HG03095 (cell line): ENCODE results near the gene DLG2.
A peak's percentile ranks its signal among the peaks of the same experiment; 100 is the strongest.

Source experiments
- ATAC-seq: cut with Tn5 transposase; IDR thresholded peaks from one replicate; pipeline ENCODE4 v1.9.1; 2021; ENCODE audit warnings: moderate library complexity; ENCODE audit not compliant: unreplicated experiment

The DLG2 gene

DNA sequence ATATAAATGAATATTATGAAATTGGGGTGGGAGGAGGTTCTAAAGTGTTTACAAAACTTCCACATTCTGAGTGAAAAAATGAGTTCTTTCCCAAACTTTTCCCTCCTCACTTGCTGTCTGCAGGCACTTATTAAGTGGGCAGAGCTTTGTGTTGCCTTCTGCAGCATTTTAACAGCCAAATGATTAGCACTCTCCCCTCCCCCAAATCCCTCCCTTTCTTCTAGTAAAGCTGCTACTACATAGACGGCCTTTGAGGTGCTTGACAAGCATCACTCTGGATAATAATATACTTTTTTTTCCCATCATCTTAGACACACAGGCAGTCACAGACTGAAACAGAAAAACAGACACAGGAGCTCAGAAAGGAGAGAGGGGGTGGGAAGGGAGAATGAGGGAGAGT is 493.5 kb downstream of the DLG2 start:
- no peak for ATAC-seq

DNA sequence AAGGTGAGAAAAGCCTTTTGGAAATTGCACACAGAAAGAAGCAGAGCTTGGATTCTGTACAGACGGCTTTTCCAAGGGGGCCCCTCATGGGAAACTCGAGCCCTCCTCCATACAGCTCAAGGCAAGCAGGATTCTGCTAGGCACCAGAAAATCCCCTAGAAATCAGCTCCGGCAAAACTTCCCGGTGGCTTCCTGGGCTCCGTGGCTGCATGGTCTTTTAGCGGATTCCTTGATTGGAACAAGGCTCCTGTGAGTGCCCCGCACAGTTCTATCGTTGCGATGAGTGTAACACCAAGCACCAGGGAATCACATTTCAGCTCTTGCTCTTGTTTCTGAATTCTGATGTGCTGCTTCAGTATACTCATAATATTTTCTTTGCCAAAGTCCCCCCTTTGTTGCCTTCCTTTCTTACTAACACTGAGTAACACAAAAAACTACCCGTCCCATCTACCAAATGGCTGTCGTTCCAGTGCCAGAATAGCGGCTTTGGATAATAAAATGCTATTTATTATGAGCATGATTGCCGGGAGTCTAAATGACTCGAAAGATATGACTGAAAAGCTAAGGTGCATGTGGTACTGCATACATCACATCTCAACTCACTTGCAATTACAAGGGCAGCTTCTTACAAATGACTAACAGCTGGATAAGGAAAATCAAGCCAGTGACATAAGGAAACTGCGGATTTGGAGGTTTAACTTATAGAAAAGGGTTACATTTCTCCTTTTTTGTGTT is 494.1 kb downstream of the DLG2 start:
- ATAC-seq = no peak

DNA sequence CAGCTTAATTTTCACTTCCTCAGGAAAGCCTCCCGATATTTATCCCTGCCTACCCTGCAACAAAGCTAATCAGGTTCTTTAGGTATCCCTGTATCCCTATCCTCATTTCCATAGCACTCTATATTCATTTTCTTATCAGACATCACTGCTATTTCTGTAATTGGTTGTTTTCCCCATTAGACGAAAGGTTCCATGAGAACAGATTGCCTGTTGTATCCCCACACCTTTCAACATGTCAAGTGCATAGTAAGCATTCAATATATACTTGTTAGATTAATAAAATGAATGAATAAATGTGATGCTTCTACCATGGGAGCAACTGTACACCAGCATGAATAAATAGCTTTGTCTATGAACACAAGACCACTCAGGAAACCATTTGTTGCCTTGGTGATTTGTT is 499.8 kb downstream of the DLG2 start:
- no peak for ATAC-seq

DNA sequence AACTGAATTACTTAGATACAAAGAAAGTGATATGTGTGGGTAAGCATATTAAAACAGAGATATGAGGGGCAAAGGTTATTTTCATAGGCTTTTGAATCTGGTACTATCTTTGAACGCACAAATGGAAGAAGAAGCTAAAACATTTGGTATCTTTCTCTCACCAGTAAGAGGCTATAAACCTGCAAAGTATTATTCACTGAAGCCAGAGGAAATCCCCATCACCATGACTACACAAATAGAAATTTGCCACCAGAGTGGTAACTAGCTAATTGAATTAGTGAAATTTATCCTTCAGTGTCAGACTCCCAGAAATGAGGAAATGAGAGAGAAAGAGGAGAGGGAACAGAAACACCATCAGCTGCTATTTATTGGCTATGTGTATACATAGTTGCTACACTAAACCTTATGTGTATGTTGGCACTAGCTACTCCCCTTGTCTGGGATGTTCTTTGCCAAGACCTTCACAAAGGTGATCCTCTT is 503.4 kb downstream of the DLG2 start:
- ATAC-seq = peak; percentile 86

DNA sequence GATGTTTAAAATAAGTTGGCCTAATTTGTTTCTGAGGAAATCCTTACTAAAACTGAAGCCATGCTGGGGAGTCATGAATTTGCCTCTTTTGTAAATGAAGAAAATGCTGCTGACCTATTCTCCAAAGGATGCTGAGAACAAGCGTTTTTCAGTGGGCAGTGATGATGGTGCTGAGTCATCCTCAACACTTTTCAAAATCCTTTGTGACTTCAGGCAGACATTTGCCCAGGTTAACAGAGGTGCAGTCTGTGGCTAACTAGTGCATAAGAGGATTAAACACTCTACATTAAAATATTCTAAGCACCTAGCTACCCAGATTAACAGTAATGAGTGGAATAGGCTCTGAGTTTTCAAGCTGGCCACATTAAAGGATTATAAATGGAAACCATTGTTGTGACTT is 509.0 kb downstream of the DLG2 start:
- no peak for ATAC-seq

DNA sequence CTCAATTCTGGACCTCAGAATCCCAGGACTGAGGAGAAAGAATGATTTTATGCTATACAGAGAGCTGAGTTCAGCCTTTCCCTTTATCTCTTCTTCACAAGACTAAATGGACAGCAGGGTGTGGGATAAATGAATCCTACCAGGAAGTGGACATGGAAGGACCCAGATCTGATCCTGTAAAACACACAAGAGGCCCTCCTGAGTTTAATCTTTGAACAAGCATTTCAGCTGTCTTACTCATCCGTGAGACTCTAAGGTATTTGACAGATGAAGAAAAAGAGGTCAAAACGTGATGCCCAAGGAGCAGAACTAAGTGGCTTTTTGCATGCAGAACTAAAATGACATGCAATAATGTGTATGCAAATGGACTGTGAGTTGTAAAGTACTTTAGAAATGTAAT is 511.3 kb downstream of the DLG2 start:
- no peak for ATAC-seq

DNA sequence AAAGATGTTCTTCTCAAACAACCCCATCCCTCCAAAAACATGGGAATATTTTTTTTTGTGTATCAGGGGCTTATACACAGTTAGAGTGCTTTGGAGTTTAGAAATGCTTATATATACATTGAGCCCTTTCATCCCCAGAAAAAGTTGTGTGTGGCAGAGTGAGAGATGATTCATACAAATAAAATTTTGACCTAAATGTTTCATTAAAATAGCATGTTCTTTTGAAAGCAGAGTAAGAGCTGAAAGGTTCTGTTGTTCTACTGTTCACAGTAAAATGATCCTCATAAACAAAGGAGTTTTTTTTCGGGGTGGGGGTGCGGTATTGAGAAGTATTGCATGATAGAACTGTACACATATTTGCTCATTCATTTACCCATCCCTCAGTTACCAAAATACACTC is 512.4 kb downstream of the DLG2 start:
- no peak for ATAC-seq

DNA sequence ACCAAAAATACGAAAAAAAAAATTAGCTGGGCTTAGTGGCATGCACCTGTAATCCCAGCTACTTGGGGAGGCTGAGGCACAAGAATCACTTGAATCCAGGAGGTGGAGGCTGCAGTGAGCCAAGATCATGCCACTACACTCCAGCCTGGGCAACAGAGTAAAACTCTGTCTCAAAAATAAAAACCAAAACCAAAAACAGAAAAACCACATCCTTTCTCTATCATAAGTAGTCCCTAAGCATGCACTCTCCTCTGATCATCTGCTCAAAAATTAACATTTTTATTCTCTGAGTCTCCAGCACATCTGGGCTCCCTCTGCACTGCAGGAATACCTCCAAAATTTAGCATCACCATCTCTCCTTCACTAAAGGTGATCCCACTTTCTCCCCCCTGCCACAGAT is 516.9 kb downstream of the DLG2 start:
- peak; percentile 89 for ATAC-seq

DNA sequence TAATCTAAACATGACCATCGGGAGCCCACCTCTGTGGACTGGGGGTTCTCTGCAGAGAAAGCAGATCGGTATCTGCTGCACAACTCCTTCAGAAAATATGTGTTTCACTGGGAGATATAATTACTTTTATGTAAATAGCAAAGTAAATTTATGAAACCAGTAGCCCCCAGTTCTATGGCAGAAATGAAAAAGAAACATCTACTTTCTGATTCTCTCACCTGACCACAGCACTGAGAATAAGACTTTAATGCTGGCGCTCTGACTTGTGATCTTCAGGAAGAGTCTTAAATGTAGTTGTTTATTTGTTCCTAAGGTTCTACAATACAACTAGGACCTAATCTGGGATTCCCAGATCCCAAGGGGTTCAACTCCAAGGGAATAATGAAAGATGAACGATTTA is 518.0 kb downstream of the DLG2 start:
- ATAC-seq = peak; percentile 74

DNA sequence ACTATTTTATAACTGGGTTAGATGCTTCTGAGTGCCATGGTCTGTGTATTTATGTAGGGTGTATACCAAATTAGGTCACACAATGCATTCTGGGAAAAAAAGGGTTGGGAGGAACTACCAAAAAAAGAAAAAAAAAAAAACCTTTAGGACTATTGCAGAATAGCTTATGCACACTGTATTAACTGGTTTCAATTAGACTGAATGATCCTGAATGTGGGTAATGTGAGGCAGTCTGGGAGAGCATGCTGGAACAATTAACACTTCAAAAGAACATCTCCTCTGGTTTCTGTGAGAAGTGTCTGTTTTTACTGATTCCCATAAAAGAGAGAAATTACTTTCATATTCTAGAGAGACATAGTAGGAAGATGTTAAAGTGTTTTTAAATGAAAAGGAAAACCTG is 521.3 kb downstream of the DLG2 start:
- no peak for ATAC-seq

DNA sequence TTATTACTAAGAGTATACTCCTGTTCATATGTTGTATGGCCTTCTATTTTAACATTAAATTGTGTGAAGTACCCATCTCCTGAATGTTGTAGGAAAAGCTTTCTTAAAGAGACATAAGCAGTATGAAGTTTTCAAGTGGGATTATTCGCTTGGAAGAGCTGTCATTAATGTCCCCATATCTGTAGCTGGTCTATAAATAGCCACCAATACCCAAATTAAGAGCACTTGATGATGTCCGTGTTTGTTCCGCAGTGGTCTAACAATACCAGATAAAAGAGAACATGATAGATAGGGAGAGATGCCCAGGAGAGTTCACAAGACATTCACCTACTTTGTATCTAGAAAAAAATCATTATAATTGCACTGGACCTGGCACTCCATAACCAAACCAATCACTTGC is 527.6 kb downstream of the DLG2 start:
- ATAC-seq = no peak

DNA sequence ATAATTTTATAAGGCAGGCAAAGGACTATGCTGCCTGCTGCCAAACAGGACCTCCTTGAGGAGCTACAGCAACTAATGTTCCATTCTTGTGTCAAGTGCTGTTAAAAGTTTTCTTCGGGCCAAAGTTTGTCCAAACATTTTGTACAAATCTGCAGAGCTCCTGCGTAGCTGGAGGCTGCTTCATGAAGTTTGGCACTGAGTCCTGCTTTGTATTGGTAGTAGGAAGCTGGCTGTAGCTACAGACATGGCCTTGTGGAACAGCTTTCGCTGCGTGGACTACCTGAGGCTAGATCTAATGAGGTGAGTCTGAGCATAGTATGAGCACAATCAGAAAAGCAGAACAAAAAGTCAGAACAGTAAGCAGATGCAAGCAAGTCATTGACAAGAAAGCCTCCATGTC is 528.1 kb downstream of the DLG2 start:
- ATAC-seq = no peak

DNA sequence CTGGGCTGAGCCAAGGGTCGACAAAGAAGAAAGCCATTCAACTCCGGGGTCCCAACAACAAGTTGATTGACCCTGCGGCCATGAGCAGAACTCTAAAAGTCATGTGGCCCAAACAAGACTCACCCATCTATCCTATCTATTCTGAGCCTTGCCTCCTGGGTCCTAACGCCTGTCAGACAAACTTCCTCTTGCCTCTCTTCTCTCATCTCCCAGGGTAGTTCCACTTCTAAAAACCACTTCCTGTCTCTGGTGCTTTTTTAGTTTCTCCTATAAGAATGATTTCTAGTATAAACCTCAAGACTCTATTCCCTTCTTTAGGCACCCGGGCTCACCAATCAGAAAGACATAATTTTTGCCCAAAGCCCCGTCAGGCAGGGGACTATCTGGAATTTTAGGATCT is 530.2 kb downstream of the DLG2 start:
- no peak for ATAC-seq

DNA sequence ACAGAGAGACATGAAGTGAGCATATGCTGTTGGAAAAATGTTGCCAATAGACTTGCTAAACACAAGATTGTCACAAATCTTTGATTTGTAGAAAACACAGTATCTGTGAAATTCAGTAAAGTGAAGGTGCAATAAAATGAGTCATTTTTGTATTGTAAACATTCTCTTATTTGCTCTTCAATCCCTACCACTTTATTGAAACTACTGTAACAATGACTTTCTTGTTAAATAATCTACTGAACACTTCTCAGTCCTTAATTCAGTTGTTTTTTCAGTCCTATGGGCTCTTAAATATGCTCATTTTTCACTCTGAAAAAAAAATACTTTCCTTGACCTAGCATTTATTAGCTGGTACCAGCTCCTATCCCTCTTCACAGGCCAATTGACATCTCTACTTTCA is 531.9 kb downstream of the DLG2 start:
- ATAC-seq = no peak

DNA sequence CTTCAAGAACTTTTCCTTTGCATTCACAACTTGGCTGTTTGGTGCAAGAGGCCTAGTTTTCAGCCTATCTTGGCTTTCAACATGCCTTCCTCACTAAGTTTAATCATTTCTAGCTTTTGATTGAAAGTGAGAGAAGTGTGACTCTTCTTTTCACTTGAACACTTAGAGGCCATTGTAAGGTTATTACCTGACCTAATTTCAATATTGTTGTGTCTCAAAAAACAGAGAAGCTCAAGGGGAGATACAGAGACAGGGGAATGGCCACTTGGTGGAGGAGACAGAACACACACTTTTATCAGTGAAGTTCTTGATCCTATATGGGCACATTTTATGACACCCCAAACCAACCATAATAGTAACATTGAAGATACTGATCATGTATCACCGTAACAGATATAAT is 532.3 kb downstream of the DLG2 start:
- ATAC-seq = no peak

DNA sequence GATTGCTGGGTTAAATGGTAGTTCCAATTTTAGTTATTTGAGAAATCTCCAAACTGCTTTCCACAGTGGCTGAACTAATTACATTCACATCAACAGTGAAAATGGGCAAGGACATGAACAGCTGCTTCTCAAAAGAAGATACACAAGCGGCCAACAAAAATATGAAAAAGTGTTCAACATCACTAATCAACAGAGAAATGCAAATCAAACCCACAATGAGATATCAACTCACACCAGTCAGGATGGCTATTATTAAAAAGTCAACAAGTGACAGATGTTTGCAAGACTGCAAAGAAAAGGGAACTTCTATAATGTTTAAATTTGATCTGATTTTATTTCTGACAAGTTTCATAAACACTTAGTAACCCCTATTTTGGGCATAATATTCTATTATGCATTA is 537.5 kb downstream of the DLG2 start:
- no peak for ATAC-seq

DNA sequence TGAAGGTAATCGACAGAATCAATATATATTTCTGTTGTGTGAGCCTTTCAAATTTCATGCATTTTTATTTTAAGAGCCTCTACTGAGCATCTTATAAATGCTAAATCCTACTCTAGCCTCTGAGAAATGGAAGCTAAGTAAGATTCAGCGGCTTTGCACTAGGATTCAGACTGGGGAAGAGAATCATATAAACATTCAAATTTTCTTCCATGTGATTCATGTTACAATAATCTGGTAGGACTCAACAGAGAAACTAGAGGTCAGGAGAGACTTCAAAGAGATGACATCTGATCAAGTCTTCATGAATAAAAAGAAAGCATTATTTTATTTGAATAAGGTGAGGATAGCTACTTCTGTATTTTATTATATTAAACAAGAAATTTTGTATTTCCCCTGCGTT is 538.9 kb downstream of the DLG2 start:
- no peak for ATAC-seq

DNA sequence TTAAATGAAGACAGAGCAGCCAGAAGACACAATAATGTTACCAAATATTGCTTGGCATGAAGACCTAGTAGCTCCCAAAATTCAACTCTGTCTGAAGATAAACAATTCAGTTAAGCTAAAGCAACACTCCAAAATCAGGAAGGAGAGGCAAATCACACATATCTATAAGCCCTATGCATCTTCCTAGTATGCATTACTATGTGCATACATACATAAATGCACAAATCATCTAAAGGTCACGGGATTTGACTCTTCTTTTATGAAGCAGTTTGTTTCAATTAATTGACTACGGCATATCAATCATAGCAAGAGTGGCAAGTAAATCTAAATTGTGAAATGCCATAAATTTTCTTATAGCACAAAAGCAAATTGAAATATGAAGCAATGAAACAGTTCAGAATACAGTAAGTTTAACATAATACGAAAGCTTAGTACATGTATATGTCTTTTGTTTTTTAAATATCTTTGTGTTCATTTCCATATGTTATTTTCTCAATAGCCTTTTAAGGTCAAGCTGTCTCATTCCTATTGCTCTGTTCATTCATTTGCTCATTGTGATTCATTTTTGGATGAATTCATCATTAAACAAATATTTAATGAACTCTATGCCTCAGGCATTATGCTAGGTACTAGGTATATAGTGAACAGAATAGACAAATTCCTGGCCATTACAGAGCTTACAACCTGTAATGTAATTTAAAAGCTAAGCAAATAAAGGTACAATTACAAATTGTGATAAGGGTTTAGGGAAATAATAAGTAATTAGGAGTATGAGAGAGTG is 540.5 kb downstream of the DLG2 start:
- no peak for ATAC-seq

DNA sequence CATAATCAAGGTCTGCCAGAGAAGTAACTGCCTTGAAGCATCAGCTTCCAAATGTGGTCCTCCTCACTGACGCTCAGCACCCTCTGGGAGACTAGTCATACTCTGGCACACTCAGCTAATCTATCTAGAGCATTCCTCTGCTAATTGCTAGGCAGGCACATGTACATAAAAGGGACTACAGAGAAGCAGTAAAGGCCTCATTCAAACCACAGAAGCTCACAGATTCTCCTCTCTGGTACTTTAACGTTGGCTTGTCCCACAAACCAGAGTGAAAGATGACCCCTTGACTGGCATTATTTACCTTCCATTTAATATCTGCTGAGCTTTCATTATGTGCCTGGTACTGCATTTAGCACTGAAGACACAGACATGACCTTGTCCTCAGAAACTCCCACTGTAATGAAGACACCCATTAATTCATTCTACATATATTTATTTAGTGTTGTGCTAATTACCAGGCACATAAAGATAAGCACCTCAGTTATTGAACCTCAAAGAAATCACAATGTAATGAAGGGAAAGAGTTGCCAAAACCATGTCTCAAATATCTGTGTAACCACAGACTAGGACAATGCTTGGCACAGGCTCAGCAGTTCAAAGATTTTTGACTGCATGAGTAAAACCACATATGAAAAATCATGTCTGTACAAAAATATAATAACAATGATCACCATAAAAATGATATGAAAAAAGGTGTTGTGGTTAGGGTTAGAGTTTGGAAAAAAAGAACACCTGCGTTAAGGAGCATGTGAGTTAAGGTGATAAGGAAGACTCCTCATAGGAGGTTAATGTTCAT is 550.4 kb downstream of the DLG2 start:
- ATAC-seq = no peak

DNA sequence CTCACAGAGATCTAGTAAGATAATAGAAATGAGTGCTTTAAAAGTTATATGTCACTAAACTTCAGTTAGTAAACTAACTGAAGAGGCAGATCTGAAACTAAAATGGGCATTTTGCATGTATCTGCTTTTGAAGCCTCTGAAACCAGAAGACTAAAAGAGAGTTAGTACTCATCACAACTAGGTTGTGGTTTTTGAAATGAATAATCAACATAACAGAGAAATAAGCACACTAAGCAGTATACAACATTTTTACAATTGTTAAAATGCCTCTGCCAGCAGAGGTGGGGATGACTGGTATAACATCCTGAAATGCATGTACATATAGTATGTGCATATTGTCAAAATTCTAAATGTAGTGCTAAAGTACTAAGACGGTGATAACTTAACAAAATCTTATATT is 564.5 kb downstream of the DLG2 start:
- peak; percentile 100 for ATAC-seq

DNA sequence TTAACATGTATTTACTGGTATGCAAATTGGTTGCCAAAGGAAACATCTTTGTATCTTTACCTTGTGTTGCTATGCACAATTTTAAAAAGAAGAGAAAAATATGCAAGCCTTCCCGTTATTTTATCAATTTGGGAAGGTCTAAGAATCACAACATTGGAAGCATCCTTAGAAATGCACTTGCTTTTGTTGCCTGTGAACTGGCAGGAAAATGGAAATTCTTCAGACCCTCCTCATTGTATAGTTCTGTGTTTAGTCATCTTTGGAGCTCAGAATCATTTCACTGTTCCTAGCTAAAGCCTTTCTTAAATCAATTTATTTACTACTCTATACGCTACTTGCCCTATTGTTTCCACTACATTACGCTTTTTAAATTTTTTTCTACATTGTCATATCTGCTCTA is 574.5 kb downstream of the DLG2 start:
- no peak for ATAC-seq

DNA sequence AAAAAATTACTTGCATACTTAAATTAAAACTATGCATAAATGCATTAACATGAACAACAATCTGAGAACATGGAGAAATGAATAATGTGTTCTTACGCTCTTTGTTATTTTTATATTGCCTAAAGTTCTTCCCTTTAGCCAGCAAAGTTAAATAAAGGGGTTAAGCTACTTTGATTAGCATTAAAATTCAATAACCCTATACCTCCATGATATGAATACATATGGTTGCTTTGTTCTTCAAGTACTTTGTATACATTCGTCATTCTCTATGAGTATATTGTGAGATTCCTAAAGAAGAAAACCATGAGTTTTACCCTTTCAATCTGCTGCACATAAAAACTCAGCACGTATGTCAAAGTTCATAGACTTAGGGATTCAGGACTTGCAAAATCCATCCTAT is 578.3 kb downstream of the DLG2 start:
- ATAC-seq = no peak
